GM21723 (cell line): ENCODE data around the gene OLFML1.

ENCODE experiments used
- ATAC-seq: cut with Tn5 transposase; IDR thresholded peaks from one replicate; pipeline ENCODE4 v1.9.1; 2021; ENCODE audit warnings: mild to moderate bottlenecking, moderate library complexity; ENCODE audit not compliant: unreplicated experiment

The OLFML1 gene

GRCh38 chr11:7473717-7474116 is 11.6 kb upstream of the OLFML1 start:
- ATAC-seq = peak; percentile 94

GRCh38 chr11:7480113-7480512 is 5.2 kb upstream of the OLFML1 start:
- ATAC-seq = no peak

GRCh38 chr11:7484131-7484530 is 1.2 kb upstream of the OLFML1 start:
- no peak for ATAC-seq

- no peak for ATAC-seq
Measured at GRCh38 chr11:7484645-7485044, 661 bp upstream of the OLFML1 start.

- no peak for ATAC-seq
Measured at GRCh38 chr11:7486098-7486780, 933 bp downstream of the OLFML1 start.

GRCh38 chr11:7486781-7487140 is 1.5 kb downstream of the OLFML1 start:
- ATAC-seq = no peak

GRCh38 chr11:7487360-7487759 is 2.1 kb downstream of the OLFML1 start:
- ATAC-seq = no peak

- no peak for ATAC-seq
Measured at GRCh38 chr11:7488681-7489080, 3.4 kb downstream of the OLFML1 start.

GRCh38 chr11:7489376-7489775 is 4.1 kb downstream of the OLFML1 start:
- no peak for ATAC-seq

GRCh38 chr11:7490054-7490453 is 4.7 kb downstream of the OLFML1 start:
- no peak for ATAC-seq

GRCh38 chr11:7490535-7490934 is 5.2 kb downstream of the OLFML1 start:
- no peak for ATAC-seq

- no peak for ATAC-seq
Measured at GRCh38 chr11:7492253-7492652, 6.9 kb downstream of the OLFML1 start.

GRCh38 chr11:7493670-7494069 is 8.4 kb downstream of the OLFML1 start:
- no peak for ATAC-seq

- no peak for ATAC-seq
Measured at GRCh38 chr11:7494086-7494745, 8.9 kb downstream of the OLFML1 start.

- peak; percentile 90 for ATAC-seq
Measured at GRCh38 chr11:7495882-7496551, 10.7 kb downstream of the OLFML1 start.

- ATAC-seq = no peak
Measured at GRCh38 chr11:7498193-7498592, 12.9 kb downstream of the OLFML1 start.

GRCh38 chr11:7499081-7499480 is 13.8 kb downstream of the OLFML1 start:
- ATAC-seq = no peak

- ATAC-seq = no peak
Measured at GRCh38 chr11:7500251-7500650, 14.9 kb downstream of the OLFML1 start.

- ATAC-seq = no peak
Measured at GRCh38 chr11:7501251-7501650, 15.9 kb downstream of the OLFML1 start.

GRCh38 chr11:7501894-7502293 is 16.6 kb downstream of the OLFML1 start:
- peak; percentile 58 for ATAC-seq

GRCh38 chr11:7506243-7506642 is 20.9 kb downstream of the OLFML1 start:
- no peak for ATAC-seq

GRCh38 chr11:7508087-7508486 is 22.8 kb downstream of the OLFML1 start:
- no peak for ATAC-seq
